GM23338 (cell line): ENCODE measurements around the gene CELA1. TPM values are rescaled to one million over a fixed set of nuclear protein-coding genes. Genes with fewer than 3 reads are reported as not detected.

ENCODE experiments used
- ATAC-seq: fragments of 200-7000 bp; cut with Tn5 transposase; 3 replicates; pipeline ENCODE4 v1.9.1; 2020
- DNase-seq: peaks from one replicate; pipeline ENCODE4 v3.0.0-alpha.2; 2015; ENCODE audit warnings: low spot score
- H2AFZ ChIP-seq: fragments of 200-600 bp; sonication (generic); 2 replicates; pipeline ENCODE4 v1.8.0; 2016; ENCODE audit warnings: antibody characterized with exemption, mild to moderate bottlenecking, moderate library complexity
- H3F3A ChIP-seq: fragments of 200-600 bp; sonication (generic); replicated peaks from 2 replicates; pipeline ENCODE4 v1.8.0; 2017; ENCODE audit warnings: antibody characterized with exemption, mixed run types, low read depth
- H3K27ac ChIP-seq: fragments of 200-600 bp; sonication (generic); 2 replicates; pipeline ENCODE4 v1.6.1; 2016; ENCODE audit warnings: low read depth
- H3K27me3 ChIP-seq: fragments of 200-600 bp; sonication (generic); 2 replicates; pipeline ENCODE4 v1.8.0; 2016; ENCODE audit warnings: mild to moderate bottlenecking, mixed run types, moderate library complexity; ENCODE audit not compliant: insufficient read depth
- H3K36me3 ChIP-seq: fragments of 200-600 bp; sonication (generic); 2 replicates; pipeline ENCODE4 v1.8.0; 2016; ENCODE audit warnings: mild to moderate bottlenecking; ENCODE audit not compliant: insufficient read depth
- H3K4me1 ChIP-seq: fragments of 200-600 bp; sonication (generic); 2 replicates; pipeline ENCODE4 v1.8.0; 2016; ENCODE audit warnings: mild to moderate bottlenecking, moderate library complexity; ENCODE audit not compliant: insufficient read depth
- H3K4me2 ChIP-seq: fragments of 200-600 bp; sonication (generic); 2 replicates; pipeline ENCODE4 v1.7.1; 2017; ENCODE audit warnings: mixed run types
- H3K4me3 ChIP-seq: fragments of 200-600 bp; sonication (generic); 2 replicates; pipeline ENCODE4 v1.6.1; 2016; ENCODE audit warnings: mixed run types
- H3K79me2 ChIP-seq: fragments of 200-600 bp; sonication (generic); replicated peaks from 2 replicates; pipeline ENCODE4 v1.8.0; 2017; ENCODE audit warnings: mild to moderate bottlenecking; ENCODE audit not compliant: insufficient read depth
- H3K9me2 ChIP-seq: fragments of 200-600 bp; sonication (generic); 2 replicates; pipeline ENCODE4 v1.8.0; 2017; ENCODE audit not compliant: insufficient read depth
- H4K20me1 ChIP-seq: fragments of 200-600 bp; sonication (generic); replicated peaks from 2 replicates; pipeline ENCODE4 v1.8.0; 2017; ENCODE audit warnings: mild to moderate bottlenecking; ENCODE audit not compliant: insufficient read depth
- H3K27ac Mint-ChIP-seq: 2 replicates; pipeline ENCODE4 v1.8.0; 2020; ENCODE audit warnings: inconsistent platforms, mild to moderate bottlenecking, moderate library complexity, mixed read lengths
- H3K27me3 Mint-ChIP-seq: 3 replicates; pipeline ENCODE4 v1.8.0; 2022; ENCODE audit warnings: low read depth, mild to moderate bottlenecking, moderate library complexity, mixed read lengths, inconsistent platforms; ENCODE audit not compliant: insufficient read depth, poor library complexity
- H3K36me3 Mint-ChIP-seq: 3 replicates; pipeline ENCODE4 v1.8.0; 2021; ENCODE audit warnings: low read depth, mild to moderate bottlenecking, inconsistent platforms, moderate library complexity, mixed read lengths
- H3K4me1 Mint-ChIP-seq: 3 replicates; pipeline ENCODE4 v1.8.0; 2020; ENCODE audit warnings: mild to moderate bottlenecking, inconsistent platforms, mixed read lengths
- H3K4me3 Mint-ChIP-seq: 3 replicates; pipeline ENCODE4 v1.8.0; 2021; ENCODE audit warnings: moderate library complexity, mild to moderate bottlenecking, inconsistent platforms, mixed read lengths
- H3K9me3 Mint-ChIP-seq: 3 replicates; pipeline ENCODE4 v1.8.0; 2020; ENCODE audit warnings: moderate library complexity, mild to moderate bottlenecking, inconsistent platforms, mixed read lengths
- EZH2 ChIP-seq: fragments of 200-600 bp; sonication (generic); IDR thresholded peaks from one replicate; pipeline ENCODE4 v1.8.0; 2017; ENCODE audit warnings: antibody characterized with exemption, mild to moderate bottlenecking, low read depth; ENCODE audit not compliant: unreplicated experiment
- EZH2phosphoT487 ChIP-seq: fragments of 200-600 bp; sonication (generic); IDR thresholded peaks from one replicate; pipeline ENCODE4 v1.8.1; 2018; ENCODE audit warnings: antibody characterized with exemption; ENCODE audit not compliant: unreplicated experiment
- JUNB ChIP-seq: IDR thresholded peaks from one replicate; pipeline ENCODE4 v1.6.1; 2016; ENCODE audit warnings: antibody characterized with exemption; ENCODE audit not compliant: unreplicated experiment
- ZNF114 ChIP-seq: fragments of 250-450 bp; sonication (Bioruptor Pico); IDR thresholded peaks from 2 replicates; pipeline ENCODE4 v1.5.0; 2020; ENCODE audit warnings: mild to moderate bottlenecking, moderate library complexity
- ZNF331 ChIP-seq: fragments of 250-450 bp; sonication (Bioruptor Pico); IDR thresholded peaks from 2 replicates; pipeline ENCODE4 v1.5.0; 2020; ENCODE audit warnings: low read depth, mild to moderate bottlenecking, moderate library complexity
- polyA plus RNA-seq: library from polyadenylated mRNA; unstranded; fragments of >200 nt; fragmentation: Nextera tagmentation; extraction: Ambion mirVana; gene quantifications from 2 replicates; pipeline ENCODE4 v1.2.1, GENCODE V29; 2016
- total RNA-seq: library from RNA; depleted of rRNA; stranded (reverse); fragments of >200 nt; shearing (Covaris generic); gene quantifications from 2 replicates; pipeline ENCODE4 v1.2.3, GENCODE V29; 2014
- TF ChIP-seq, protein P1 (sequence below): IDR thresholded peaks from 2 replicates; pipeline ENCODE4 v1.6.1; 2016; ENCODE audit warnings: antibody characterized with exemption
- TF ChIP-seq, protein P2 (sequence below), 2 experiments: fragments of 200-600 bp in 1 of 2; sonication (generic) in 1 of 2; conservative IDR thresholded peaks; 2 replicates each; pipeline versions ENCODE4 v1.5.1 to v1.6.1; 2016 to 2017; ENCODE audit warnings: antibody characterized with exemption in 2 of 2, low read depth in 2 of 2, mild to moderate bottlenecking in 2 of 2, moderate library complexity in 1 of 2
- TF ChIP-seq, protein P3 (sequence below): IDR thresholded peaks from one replicate; pipeline ENCODE4 v1.6.1; 2018; ENCODE audit warnings: antibody characterized with exemption; ENCODE audit not compliant: unreplicated experiment
- TF ChIP-seq, protein P4 (sequence below): fragments of 250-450 bp; sonication (Bioruptor Pico); IDR thresholded peaks from 2 replicates; pipeline ENCODE4 v1.5.0; 2020; ENCODE audit warnings: mild to moderate bottlenecking, moderate library complexity

CELA1 gene
- total and polyA plus RNA-seq, 2 experiments from 2014 or later, result not detected

DNA sequence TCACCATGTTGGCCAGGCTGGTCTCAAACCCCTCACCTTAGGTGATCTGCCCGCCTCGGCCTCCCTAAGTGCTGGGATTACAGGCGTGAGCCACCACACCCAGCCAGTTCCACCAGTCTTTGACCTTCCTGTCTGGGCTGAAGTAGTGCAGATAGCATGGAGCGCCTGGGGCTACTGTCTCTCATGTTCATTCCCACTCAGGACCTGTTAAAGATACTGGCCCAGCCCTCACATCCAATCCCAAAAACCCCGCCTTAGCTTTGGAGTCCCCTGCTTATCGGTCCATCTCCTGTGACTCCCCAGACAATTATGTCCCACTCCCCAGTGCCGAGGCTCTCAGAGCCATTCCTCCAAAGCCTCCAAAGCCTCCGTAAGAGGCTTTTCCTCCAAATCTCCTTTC, 12.0 kb upstream of the CELA1 start:
- Histone ChIP-seq H3K27me3 (no peaks in the 10 kb centered on the region), H3K36me3 (no peaks in the 10 kb centered on the region), H3K4me2 (no peak overlapping the region), H3K4me3 (no peak overlapping the region), H3K9me2 (no peaks in the 10 kb centered on the region), H4K20me1 (no peaks in the 10 kb centered on the region), H3K79me2 (no peaks in the 10 kb centered on the region), H3F3A (no peaks in the 10 kb centered on the region), H2AFZ (no peak overlapping the region), H3K27ac (no peak overlapping the region), H3K4me1 (no peaks in the 10 kb centered on the region)
- Mint-ChIP-seq H3K4me1 (no peaks in the 10 kb centered on the region), H3K4me3 (no peak overlapping the region), H3K36me3 (peaks cover 25% of the 10 kb centered on the region), H3K27me3 (peaks cover 4% of the 10 kb centered on the region), H3K27ac (no peak overlapping the region), H3K9me3 (no peaks in the 10 kb centered on the region)
- TF ChIP-seq, protein P1, sequence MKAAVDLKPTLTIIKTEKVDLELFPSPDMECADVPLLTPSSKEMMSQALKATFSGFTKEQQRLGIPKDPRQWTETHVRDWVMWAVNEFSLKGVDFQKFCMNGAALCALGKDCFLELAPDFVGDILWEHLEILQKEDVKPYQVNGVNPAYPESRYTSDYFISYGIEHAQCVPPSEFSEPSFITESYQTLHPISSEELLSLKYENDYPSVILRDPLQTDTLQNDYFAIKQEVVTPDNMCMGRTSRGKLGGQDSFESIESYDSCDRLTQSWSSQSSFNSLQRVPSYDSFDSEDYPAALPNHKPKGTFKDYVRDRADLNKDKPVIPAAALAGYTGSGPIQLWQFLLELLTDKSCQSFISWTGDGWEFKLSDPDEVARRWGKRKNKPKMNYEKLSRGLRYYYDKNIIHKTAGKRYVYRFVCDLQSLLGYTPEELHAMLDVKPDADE, result no peak
- TF ChIP-seq, protein P2, sequence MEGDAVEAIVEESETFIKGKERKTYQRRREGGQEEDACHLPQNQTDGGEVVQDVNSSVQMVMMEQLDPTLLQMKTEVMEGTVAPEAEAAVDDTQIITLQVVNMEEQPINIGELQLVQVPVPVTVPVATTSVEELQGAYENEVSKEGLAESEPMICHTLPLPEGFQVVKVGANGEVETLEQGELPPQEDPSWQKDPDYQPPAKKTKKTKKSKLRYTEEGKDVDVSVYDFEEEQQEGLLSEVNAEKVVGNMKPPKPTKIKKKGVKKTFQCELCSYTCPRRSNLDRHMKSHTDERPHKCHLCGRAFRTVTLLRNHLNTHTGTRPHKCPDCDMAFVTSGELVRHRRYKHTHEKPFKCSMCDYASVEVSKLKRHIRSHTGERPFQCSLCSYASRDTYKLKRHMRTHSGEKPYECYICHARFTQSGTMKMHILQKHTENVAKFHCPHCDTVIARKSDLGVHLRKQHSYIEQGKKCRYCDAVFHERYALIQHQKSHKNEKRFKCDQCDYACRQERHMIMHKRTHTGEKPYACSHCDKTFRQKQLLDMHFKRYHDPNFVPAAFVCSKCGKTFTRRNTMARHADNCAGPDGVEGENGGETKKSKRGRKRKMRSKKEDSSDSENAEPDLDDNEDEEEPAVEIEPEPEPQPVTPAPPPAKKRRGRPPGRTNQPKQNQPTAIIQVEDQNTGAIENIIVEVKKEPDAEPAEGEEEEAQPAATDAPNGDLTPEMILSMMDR (conservative IDR thresholded peaks at IDR 0.05; ENCODE audit: low read depth in 2 of 2), result no peak
- no peak for TF ChIP-seq EZH2
- TF ChIP-seq, protein P3, sequence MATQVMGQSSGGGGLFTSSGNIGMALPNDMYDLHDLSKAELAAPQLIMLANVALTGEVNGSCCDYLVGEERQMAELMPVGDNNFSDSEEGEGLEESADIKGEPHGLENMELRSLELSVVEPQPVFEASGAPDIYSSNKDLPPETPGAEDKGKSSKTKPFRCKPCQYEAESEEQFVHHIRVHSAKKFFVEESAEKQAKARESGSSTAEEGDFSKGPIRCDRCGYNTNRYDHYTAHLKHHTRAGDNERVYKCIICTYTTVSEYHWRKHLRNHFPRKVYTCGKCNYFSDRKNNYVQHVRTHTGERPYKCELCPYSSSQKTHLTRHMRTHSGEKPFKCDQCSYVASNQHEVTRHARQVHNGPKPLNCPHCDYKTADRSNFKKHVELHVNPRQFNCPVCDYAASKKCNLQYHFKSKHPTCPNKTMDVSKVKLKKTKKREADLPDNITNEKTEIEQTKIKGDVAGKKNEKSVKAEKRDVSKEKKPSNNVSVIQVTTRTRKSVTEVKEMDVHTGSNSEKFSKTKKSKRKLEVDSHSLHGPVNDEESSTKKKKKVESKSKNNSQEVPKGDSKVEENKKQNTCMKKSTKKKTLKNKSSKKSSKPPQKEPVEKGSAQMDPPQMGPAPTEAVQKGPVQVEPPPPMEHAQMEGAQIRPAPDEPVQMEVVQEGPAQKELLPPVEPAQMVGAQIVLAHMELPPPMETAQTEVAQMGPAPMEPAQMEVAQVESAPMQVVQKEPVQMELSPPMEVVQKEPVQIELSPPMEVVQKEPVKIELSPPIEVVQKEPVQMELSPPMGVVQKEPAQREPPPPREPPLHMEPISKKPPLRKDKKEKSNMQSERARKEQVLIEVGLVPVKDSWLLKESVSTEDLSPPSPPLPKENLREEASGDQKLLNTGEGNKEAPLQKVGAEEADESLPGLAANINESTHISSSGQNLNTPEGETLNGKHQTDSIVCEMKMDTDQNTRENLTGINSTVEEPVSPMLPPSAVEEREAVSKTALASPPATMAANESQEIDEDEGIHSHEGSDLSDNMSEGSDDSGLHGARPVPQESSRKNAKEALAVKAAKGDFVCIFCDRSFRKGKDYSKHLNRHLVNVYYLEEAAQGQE, result no peak
- TF ChIP-seq JUNB, result no peak
- TF ChIP-seq, protein P4, sequence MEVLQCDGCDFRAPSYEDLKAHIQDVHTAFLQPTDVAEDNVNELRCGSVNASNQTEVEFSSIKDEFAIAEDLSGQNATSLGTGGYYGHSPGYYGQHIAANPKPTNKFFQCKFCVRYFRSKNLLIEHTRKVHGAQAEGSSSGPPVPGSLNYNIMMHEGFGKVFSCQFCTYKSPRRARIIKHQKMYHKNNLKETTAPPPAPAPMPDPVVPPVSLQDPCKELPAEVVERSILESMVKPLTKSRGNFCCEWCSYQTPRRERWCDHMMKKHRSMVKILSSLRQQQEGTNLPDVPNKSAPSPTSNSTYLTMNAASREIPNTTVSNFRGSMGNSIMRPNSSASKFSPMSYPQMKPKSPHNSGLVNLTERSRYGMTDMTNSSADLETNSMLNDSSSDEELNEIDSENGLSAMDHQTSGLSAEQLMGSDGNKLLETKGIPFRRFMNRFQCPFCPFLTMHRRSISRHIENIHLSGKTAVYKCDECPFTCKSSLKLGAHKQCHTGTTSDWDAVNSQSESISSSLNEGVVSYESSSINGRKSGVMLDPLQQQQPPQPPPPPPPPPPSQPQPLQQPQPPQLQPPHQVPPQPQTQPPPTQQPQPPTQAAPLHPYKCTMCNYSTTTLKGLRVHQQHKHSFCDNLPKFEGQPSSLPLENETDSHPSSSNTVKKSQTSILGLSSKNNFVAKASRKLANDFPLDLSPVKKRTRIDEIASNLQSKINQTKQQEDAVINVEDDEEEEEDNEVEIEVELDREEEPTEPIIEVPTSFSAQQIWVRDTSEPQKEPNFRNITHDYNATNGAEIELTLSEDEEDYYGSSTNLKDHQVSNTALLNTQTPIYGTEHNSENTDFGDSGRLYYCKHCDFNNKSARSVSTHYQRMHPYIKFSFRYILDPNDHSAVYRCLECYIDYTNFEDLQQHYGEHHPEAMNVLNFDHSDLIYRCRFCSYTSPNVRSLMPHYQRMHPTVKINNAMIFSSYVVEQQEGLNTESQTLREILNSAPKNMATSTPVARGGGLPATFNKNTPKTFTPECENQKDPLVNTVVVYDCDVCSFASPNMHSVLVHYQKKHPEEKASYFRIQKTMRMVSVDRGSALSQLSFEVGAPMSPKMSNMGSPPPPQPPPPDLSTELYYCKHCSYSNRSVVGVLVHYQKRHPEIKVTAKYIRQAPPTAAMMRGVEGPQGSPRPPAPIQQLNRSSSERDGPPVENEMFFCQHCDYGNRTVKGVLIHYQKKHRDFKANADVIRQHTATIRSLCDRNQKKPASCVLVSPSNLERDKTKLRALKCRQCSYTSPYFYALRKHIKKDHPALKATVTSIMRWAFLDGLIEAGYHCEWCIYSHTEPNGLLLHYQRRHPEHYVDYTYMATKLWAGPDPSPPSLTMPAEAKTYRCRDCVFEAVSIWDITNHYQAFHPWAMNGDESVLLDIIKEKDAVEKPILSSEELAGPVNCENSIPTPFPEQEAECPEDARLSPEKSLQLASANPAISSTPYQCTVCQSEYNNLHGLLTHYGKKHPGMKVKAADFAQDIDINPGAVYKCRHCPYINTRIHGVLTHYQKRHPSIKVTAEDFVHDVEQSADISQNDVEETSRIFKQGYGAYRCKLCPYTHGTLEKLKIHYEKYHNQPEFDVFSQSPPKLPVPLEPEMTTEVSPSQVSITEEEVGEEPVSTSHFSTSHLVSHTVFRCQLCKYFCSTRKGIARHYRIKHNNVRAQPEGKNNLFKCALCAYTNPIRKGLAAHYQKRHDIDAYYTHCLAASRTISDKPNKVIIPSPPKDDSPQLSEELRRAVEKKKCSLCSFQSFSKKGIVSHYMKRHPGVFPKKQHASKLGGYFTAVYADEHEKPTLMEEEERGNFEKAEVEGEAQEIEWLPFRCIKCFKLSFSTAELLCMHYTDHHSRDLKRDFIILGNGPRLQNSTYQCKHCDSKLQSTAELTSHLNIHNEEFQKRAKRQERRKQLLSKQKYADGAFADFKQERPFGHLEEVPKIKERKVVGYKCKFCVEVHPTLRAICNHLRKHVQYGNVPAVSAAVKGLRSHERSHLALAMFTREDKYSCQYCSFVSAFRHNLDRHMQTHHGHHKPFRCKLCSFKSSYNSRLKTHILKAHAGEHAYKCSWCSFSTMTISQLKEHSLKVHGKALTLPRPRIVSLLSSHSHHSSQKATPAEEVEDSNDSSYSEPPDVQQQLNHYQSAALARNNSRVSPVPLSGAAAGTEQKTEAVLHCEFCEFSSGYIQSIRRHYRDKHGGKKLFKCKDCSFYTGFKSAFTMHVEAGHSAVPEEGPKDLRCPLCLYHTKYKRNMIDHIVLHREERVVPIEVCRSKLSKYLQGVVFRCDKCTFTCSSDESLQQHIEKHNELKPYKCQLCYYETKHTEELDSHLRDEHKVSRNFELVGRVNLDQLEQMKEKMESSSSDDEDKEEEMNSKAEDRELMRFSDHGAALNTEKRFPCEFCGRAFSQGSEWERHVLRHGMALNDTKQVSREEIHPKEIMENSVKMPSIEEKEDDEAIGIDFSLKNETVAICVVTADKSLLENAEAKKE (CRISPR knock-in tag), result no peak
- no peak for TF ChIP-seq ZNF331 (CRISPR knock-in tag)
- TF ChIP-seq ZNF114, result no peak
- TF ChIP-seq EZH2phosphoT487, result no peak
- no peak for DNase-seq
- ATAC-seq, result no peak
